Stimulated activated memory B cell treated with anti-CD40 and anti-IgM and Interleukin-4, amounts not matched to agents 10 μg/mL and 1 μg/mL and 100 μg/mL, for 72 hours (primary cell): Measurements from ENCODE around the gene TAF3.
"Not testable (repeated sequence)": the region's sequence is repeated elsewhere in the genome, so short reads cannot be mapped to it uniquely, and the experiment has no call there.

Source experiments
- ATAC-seq: fragments of 150-1000 bp; cut with Tn5 transposase; 2 replicates; pipeline ENCODE4 v1.10.0; 2021
- H3K27ac Mint-ChIP-seq: one replicate; pipeline ENCODE4 v1.8.0; 2022; ENCODE audit warnings: mild to moderate bottlenecking, mixed read lengths
- H3K27me3 Mint-ChIP-seq: one replicate; pipeline ENCODE4 v1.8.0; 2022; ENCODE audit warnings: mixed read lengths
- H3K36me3 Mint-ChIP-seq: one replicate; pipeline ENCODE4 v1.8.0; 2022; ENCODE audit warnings: mixed read lengths
- H3K4me1 Mint-ChIP-seq: one replicate; pipeline ENCODE4 v1.8.0; 2022; ENCODE audit warnings: mixed read lengths
- H3K4me3 Mint-ChIP-seq: one replicate; pipeline ENCODE4 v1.8.0; 2022; ENCODE audit warnings: mild to moderate bottlenecking, moderate library complexity, mixed read lengths
- H3K9me3 Mint-ChIP-seq: one replicate; pipeline ENCODE4 v1.8.0; 2022; ENCODE audit warnings: mixed read lengths

TAF3 gene, protein sequence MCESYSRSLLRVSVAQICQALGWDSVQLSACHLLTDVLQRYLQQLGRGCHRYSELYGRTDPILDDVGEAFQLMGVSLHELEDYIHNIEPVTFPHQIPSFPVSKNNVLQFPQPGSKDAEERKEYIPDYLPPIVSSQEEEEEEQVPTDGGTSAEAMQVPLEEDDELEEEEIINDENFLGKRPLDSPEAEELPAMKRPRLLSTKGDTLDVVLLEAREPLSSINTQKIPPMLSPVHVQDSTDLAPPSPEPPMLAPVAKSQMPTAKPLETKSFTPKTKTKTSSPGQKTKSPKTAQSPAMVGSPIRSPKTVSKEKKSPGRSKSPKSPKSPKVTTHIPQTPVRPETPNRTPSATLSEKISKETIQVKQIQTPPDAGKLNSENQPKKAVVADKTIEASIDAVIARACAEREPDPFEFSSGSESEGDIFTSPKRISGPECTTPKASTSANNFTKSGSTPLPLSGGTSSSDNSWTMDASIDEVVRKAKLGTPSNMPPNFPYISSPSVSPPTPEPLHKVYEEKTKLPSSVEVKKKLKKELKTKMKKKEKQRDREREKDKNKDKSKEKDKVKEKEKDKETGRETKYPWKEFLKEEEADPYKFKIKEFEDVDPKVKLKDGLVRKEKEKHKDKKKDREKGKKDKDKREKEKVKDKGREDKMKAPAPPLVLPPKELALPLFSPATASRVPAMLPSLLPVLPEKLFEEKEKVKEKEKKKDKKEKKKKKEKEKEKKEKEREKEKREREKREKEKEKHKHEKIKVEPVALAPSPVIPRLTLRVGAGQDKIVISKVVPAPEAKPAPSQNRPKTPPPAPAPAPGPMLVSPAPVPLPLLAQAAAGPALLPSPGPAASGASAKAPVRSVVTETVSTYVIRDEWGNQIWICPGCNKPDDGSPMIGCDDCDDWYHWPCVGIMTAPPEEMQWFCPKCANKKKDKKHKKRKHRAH

GRCh38 chr10:7818295-7819120 lies at the start of gene TAF3:
TAF3 (plus strand) TSS chr10:7818505; CDS start chr10:7818710, 205 bp downstream.
- ATAC-seq = peak; percentile 95
- peak within 1 kb of the TSS; percentile 95 for H3K4me3 Mint-ChIP-seq
- peak within 1 kb of the TSS; percentile 87 for H3K27ac Mint-ChIP-seq
- H3K36me3 Mint-ChIP-seq = no peaks in the 10 kb centered on the region
- peaks cover 40% of the 10 kb centered on the region for H3K4me1 Mint-ChIP-seq
- no peaks in the 10 kb centered on the region for H3K9me3 Mint-ChIP-seq
- peaks cover 3% of the 10 kb centered on the region for H3K27me3 Mint-ChIP-seq

DNA sequence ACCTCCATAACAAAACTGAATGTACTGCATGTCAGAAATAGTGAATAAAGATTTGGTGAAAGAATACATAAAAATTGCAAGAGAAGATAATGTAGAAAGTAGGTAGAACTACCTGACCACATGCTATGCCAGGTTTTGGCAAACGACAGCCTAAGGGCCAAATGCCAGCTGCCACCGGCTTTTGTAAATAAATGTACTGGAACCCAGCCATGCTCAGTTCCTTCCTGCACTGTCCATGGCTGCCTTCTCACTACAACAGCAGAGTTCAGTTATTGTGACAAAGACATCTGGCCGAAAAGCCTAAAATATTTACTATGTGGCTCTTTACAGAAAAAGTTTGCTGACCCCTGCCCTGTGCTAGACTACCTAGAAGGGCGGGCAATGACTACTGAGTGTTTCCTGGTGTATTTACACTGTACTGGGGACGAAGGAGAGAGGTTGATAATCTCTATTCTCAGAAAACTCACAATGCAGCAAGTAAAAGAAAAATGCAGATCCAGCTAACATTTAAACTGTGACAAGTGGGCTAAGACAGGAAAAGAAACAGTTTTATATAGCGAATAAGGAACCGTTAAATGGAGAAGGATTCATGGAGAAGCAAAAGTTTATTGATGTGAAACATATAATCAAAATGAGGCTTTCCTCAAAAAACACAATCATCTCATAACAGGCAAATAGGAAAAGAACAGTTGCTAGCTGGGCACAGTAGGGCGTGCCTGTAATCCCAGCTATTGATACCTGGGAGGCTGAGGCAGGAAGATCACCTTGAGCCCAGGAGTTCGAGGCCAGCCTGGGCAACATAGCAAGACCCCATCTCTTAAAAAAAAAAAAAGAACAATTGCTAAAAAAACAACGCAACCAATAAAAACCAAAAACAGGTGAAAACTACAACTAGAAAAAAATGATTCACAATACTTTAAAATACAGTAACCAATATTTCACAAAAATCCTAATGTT lies 44.2 kb upstream of the TAF3 start:
- no peak for ATAC-seq
- no peak overlapping the region for H3K4me3 Mint-ChIP-seq
- no peaks in the 10 kb centered on the region for H3K27me3 Mint-ChIP-seq
- no peak overlapping the region for H3K27ac Mint-ChIP-seq
- no peaks in the 10 kb centered on the region for H3K9me3 Mint-ChIP-seq
- peaks cover 73% of the 10 kb centered on the region for H3K36me3 Mint-ChIP-seq
- no peaks in the 10 kb centered on the region for H3K4me1 Mint-ChIP-seq

GRCh38 chr10:7776777-7777176 lies 41.5 kb upstream of the TAF3 start:
- Mint-ChIP-seq H3K27ac (no peak overlapping the region), H3K4me3 (no peak overlapping the region), H3K36me3 (peaks cover 75% of the 10 kb centered on the region), H3K9me3 (no peaks in the 10 kb centered on the region), H3K4me1 (peaks cover 6% of the 10 kb centered on the region), H3K27me3 (no peaks in the 10 kb centered on the region)
- no peak for ATAC-seq

GRCh38 chr10:7782194-7782593 lies 36.1 kb upstream of the TAF3 start:
- not testable (repeated sequence) for H3K9me3 Mint-ChIP-seq, ATAC-seq, H3K27ac Mint-ChIP-seq, H3K4me3 Mint-ChIP-seq, H3K27me3 Mint-ChIP-seq
- H3K4me1 Mint-ChIP-seq = peaks cover 34% of the 10 kb centered on the region
- H3K36me3 Mint-ChIP-seq = peaks cover 44% of the 10 kb centered on the region

- no peak for ATAC-seq
- H3K27me3 Mint-ChIP-seq = no peaks in the 10 kb centered on the region
- H3K36me3 Mint-ChIP-seq = peaks cover 22% of the 10 kb centered on the region
- no peak overlapping the region for H3K4me3 Mint-ChIP-seq
- no peak overlapping the region for H3K27ac Mint-ChIP-seq
- no peaks in the 10 kb centered on the region for H3K9me3 Mint-ChIP-seq
- peaks cover 56% of the 10 kb centered on the region for H3K4me1 Mint-ChIP-seq
These were observed 31.9 kb upstream of the TAF3 start for GRCh38 chr10:7786430-7786829.

GRCh38 chr10:7787150-7787856 lies 31.0 kb upstream of the TAF3 start:
- peaks cover 65% of the 10 kb centered on the region for H3K4me1 Mint-ChIP-seq
- no peak overlapping the region for H3K4me3 Mint-ChIP-seq

DNA sequence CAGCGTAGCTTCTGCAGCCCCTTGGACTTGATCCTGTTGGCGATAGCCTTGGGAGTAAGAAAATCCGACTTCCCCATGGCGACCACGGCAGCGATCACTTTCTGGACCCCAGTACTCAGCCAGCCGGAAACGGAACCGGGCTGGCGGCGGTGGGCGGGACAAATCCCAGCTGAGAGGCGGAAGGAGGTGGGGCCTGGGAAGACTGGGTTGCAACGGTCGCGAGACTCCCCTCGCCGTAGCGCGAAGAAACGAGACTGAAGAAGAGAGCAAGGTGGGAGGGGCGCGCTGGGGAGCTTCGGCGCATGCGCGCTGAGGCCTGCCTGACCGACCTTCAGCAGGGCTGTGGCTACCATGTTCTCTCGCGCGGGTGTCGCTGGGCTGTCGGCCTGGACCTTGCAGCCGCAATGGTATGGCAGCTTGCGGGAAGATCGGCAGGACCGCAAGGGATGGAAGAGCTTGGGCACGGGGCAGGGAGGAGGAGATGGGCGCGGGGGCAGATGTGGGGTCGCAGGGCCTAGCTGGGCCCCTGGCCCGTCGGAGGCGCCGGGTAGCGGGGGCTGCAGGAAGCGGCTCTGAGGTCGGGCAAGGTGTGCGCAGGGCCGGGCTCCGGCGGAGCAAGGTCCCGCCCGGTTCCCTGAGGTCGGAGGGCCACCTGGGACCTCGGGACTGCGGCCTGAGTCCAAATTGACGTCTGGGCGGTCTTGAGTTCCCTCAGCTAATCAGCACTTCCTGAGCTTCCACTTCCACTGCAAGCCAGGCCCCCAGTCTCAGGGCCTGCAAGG lies 30.3 kb upstream of the TAF3 start, which contains the start of the genes ATP5F1C and KIN:
Gene ATP5F1C (plus strand): TSS at position 321 of the 782 bp plus-strand sequence. CDS start 31 bp downstream, at position 352.
Gene KIN (minus strand): TSS at position 137 of the 782 bp plus-strand sequence. CDS start 60 bp downstream, at position 77.
- Mint-ChIP-seq H3K36me3 (peaks cover 28% of the 10 kb centered on the region), H3K4me3 (no peak within 1 kb of the TSS), H3K27me3 (no peaks in the 10 kb centered on the region), H3K27ac (no peak within 1 kb of the TSS), H3K4me1 (peaks cover 73% of the 10 kb centered on the region), H3K9me3 (no peaks in the 10 kb centered on the region)
- peak; percentile 98 for ATAC-seq

More at GRCh38 chr10:7787150-7787856, 31.0 kb upstream of the TAF3 start:
- Mint-ChIP-seq H3K27ac (no peak overlapping the region), H3K27me3 (no peaks in the 10 kb centered on the region), H3K9me3 (no peaks in the 10 kb centered on the region), H3K36me3 (peaks cover 24% of the 10 kb centered on the region)
- ATAC-seq = peak; percentile 24

- ATAC-seq = no peak
- no peak overlapping the region for H3K4me3 Mint-ChIP-seq
- peaks cover 23% of the 10 kb centered on the region for H3K36me3 Mint-ChIP-seq
- no peaks in the 10 kb centered on the region for H3K9me3 Mint-ChIP-seq
- no peaks in the 10 kb centered on the region for H3K27me3 Mint-ChIP-seq
- peaks cover 74% of the 10 kb centered on the region for H3K4me1 Mint-ChIP-seq
- H3K27ac Mint-ChIP-seq = no peak overlapping the region
These were observed 29.5 kb upstream of the TAF3 start for GRCh38 chr10:7788639-7789286.

GRCh38 chr10:7789390-7789789 lies 28.9 kb upstream of the TAF3 start:
- H3K9me3 Mint-ChIP-seq = no peaks in the 10 kb centered on the region
- peaks cover 74% of the 10 kb centered on the region for H3K4me1 Mint-ChIP-seq
- no peaks in the 10 kb centered on the region for H3K27me3 Mint-ChIP-seq
- no peak overlapping the region for H3K4me3 Mint-ChIP-seq
- no peak overlapping the region for H3K27ac Mint-ChIP-seq
- no peak for ATAC-seq
- H3K36me3 Mint-ChIP-seq = peaks cover 17% of the 10 kb centered on the region

GRCh38 chr10:7792541-7792940 lies 25.8 kb upstream of the TAF3 start:
- Mint-ChIP-seq H3K36me3 (peaks cover 44% of the 10 kb centered on the region), H3K27me3 (no peaks in the 10 kb centered on the region)

GRCh38 chr10:7794251-7795026 lies 23.9 kb upstream of the TAF3 start:
- Mint-ChIP-seq H3K9me3 (no peaks in the 10 kb centered on the region), H3K27me3 (no peaks in the 10 kb centered on the region), H3K27ac (no peak overlapping the region), H3K4me3 (no peak overlapping the region), H3K4me1 (peaks cover 71% of the 10 kb centered on the region), H3K36me3 (peaks cover 56% of the 10 kb centered on the region)
- no peak for ATAC-seq

More at GRCh38 chr10:7792541-7792940, 25.8 kb upstream of the TAF3 start:
- no peak for ATAC-seq
- Mint-ChIP-seq H3K27ac (no peak overlapping the region), H3K4me1 (peaks cover 81% of the 10 kb centered on the region), H3K4me3 (no peak overlapping the region), H3K9me3 (no peaks in the 10 kb centered on the region)

- H3K4me1 Mint-ChIP-seq = peaks cover 60% of the 10 kb centered on the region
These were observed 22.7 kb upstream of the TAF3 start for GRCh38 chr10:7795605-7796004.

More at GRCh38 chr10:7795605-7796004, 22.7 kb upstream of the TAF3 start:
- H3K9me3 Mint-ChIP-seq = no peaks in the 10 kb centered on the region
- H3K27ac Mint-ChIP-seq = no peak overlapping the region
- H3K4me3 Mint-ChIP-seq = no peak overlapping the region
- peaks cover 61% of the 10 kb centered on the region for H3K36me3 Mint-ChIP-seq
- no peak for ATAC-seq
- no peaks in the 10 kb centered on the region for H3K27me3 Mint-ChIP-seq
